Right lobe of liver (tissue), 6 donors: ENCODE data around the gene RBM15B. TPM values are rescaled to one million over a fixed set of nuclear protein-coding genes. Genes with fewer than 3 reads are reported as not detected.

Experiments
- ATAC-seq, 4 donors: fragments of 200-7000 bp; cut with Tn5 transposase; one replicate each; pipeline ENCODE4 v1.9.1; 2020; ENCODE audit warnings: mild to moderate bottlenecking in 4 of 4, moderate library complexity in 4 of 4
- DNase-seq, 3 donors: peaks; one replicate each; pipeline ENCODE4 v3.0.0-alpha.2; 2020
- H3K27ac ChIP-seq, 3 donors: fragments of 200-600 bp; one replicate each; pipeline ENCODE4 v1.8.0; 2022
- H3K27me3 ChIP-seq, 2 donors: fragments of 200-600 bp; one replicate each; pipeline ENCODE4 v1.8.0; 2022
- H3K36me3 ChIP-seq, 4 donors: fragments of 200-600 bp; sonication (generic) in 1 of 4; one replicate each; pipeline versions ENCODE4 v1.5.1 to v1.8.0; 2017 to 2022; ENCODE audit warnings: control low read depth in 1 of 4
- H3K4me1 ChIP-seq, 4 donors: fragments of 200-600 bp; sonication (generic) in 1 of 4; one replicate each; pipeline versions ENCODE4 v1.5.1 to v1.8.0; 2017 to 2022; ENCODE audit warnings: control low read depth in 1 of 4
- H3K4me3 ChIP-seq, 3 donors: fragments of 200-600 bp; one replicate each; pipeline ENCODE4 v1.8.0; 2022
- H3K9me3 ChIP-seq, 4 donors: fragments of 200-600 bp; sonication (generic) in 1 of 4; one replicate each; pipeline versions ENCODE4 v1.5.1 to v1.8.0; 2017 to 2022; ENCODE audit warnings: control low read depth in 1 of 4
- POLR2A ChIP-seq: fragments of 450-650 bp; IDR thresholded peaks from one replicate; pipeline ENCODE4 v1.6.1; 2017; ENCODE audit warnings: antibody characterized with exemption, mild to moderate bottlenecking
- WGBS: methylation state at CpG from one replicate; pipeline ENCODE4 v1.1.6; 2018; ENCODE audit warnings: low coverage, low lambda C conversion rate; ENCODE audit not compliant: insufficient coverage; ENCODE audit errors: missing lambda C conversion rate; 5-methylcytosine and 5-hydroxymethylcytosine counted together
- intact Hi-C, 2 donors: fragments of 100-400 bp; cut with DNase I; formaldehyde crosslinking; loops; one replicate each; pipeline versions ENCODE4 v1.11.2 to v1.14.1; 2022
- long read RNA-seq: library from polyadenylated mRNA; unstranded; transcript quantifications from one replicate; pipeline ENCODE4 v2.0.0, GENCODE V29; 2019
- total RNA-seq, 6 experiments: library from RNA; depleted of rRNA in 2 of 6; stranded (reverse); fragments of >200 nt in 2 of 6; fragmentation: NEBNext Ultra II Directional in 3 of 6; extraction: Animal tissue kit (Norgen Biotek cat#: 25700) in 3 of 6; gene quantifications; one replicate each; pipeline versions ENCODE4 v1.1.0 to v1.2.4, GENCODE V29; 2016 to 2023
- TF ChIP-seq, protein P1 (sequence below), 4 donors: fragments of 200-600 bp in 3 of 4; fragments of 450-650 bp in 1 of 4; IDR thresholded peaks; one replicate each; pipeline versions ENCODE4 v1.5.1 to v1.8.0; 2016 to 2022; ENCODE audit warnings: antibody characterized with exemption in 4 of 4, mild to moderate bottlenecking in 2 of 4
- donor health status: DM: no; HTN: yes; CAD: no.
- donor health status: DM: no; HTN: no; CAD: no.
- donor health status: DM: no; HTN: no; CAD: no.
- donor health status: DM: no; HTN: yes; CAD: no.
- donor health status: DM: no; HTN: yes; CAD: no.

RBM15B gene, protein sequence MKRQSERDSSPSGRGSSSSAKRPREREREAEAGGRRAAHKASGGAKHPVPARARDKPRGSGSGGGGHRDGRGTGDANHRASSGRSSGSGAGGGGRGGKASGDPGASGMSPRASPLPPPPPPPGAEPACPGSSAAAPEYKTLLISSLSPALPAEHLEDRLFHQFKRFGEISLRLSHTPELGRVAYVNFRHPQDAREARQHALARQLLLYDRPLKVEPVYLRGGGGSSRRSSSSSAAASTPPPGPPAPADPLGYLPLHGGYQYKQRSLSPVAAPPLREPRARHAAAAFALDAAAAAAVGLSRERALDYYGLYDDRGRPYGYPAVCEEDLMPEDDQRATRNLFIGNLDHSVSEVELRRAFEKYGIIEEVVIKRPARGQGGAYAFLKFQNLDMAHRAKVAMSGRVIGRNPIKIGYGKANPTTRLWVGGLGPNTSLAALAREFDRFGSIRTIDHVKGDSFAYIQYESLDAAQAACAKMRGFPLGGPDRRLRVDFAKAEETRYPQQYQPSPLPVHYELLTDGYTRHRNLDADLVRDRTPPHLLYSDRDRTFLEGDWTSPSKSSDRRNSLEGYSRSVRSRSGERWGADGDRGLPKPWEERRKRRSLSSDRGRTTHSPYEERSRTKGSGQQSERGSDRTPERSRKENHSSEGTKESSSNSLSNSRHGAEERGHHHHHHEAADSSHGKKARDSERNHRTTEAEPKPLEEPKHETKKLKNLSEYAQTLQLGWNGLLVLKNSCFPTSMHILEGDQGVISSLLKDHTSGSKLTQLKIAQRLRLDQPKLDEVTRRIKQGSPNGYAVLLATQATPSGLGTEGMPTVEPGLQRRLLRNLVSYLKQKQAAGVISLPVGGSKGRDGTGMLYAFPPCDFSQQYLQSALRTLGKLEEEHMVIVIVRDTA
- 10 to 100 TPM in 2 of 6 experiments, 1 to 10 TPM in 4; 7.1 to 14.1 (median 9.4) TPM for total RNA-seq
- long read RNA-seq, full-length matches to known transcripts, result 2 of 2 reads
- long read RNA-seq, partial matches to known transcripts, result 0 of 2 reads
- long read RNA-seq, other reads (novel, unspliced or antisense), result 0 of 2 reads

DNA sequence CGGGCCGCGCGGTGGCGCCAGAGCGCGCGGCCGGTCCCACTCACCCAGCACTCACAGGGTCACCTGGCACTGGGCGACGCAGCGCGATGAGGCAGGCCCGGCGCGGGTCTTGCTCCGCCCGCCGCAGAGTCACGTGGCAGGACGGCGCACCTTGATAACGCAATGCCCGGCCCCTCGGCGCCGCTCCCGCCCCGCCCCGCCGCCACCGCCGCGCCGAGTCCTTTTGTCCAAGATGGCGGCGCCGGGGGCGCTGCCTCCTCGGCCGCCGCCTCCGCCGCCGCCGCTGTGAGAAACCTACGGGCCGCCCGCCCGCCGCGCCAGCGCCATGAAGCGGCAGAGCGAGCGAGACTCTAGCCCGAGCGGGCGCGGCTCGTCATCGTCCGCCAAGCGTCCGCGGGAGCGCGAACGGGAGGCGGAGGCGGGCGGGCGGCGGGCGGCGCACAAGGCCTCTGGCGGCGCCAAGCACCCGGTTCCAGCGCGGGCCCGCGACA lies at the start of gene RBM15B:
Gene RBM15B (plus strand): TSS at position 211 of the 491 bp plus-strand sequence. CDS start 115 bp downstream, at position 326.
- peaks cover 0 to 38% (median 22%) of the 10 kb centered on the region in 4 donors for H3K36me3 ChIP-seq
- WGBS, result 0% methylated on average over 4 of the region's 83 CpGs
- intact Hi-C loops, result loop anchor here (10.0 kb wide), 2 partner anchors 104 to 114 kb away; partner anchors contain the start of gene DCAF1 (in 1 of the 2)
- peak within 1 kb of the TSS; percentile 36 to 78 (median 76) for H3K27ac ChIP-seq
- H3K27me3 ChIP-seq, result no peaks in the 10 kb centered on the region
- peak within 1 kb of the TSS; percentile 63 to 82 (median 77) for H3K4me3 ChIP-seq
- ATAC-seq, result peak; percentile 93 to 98 (median 96)
- TF ChIP-seq, protein P1, sequence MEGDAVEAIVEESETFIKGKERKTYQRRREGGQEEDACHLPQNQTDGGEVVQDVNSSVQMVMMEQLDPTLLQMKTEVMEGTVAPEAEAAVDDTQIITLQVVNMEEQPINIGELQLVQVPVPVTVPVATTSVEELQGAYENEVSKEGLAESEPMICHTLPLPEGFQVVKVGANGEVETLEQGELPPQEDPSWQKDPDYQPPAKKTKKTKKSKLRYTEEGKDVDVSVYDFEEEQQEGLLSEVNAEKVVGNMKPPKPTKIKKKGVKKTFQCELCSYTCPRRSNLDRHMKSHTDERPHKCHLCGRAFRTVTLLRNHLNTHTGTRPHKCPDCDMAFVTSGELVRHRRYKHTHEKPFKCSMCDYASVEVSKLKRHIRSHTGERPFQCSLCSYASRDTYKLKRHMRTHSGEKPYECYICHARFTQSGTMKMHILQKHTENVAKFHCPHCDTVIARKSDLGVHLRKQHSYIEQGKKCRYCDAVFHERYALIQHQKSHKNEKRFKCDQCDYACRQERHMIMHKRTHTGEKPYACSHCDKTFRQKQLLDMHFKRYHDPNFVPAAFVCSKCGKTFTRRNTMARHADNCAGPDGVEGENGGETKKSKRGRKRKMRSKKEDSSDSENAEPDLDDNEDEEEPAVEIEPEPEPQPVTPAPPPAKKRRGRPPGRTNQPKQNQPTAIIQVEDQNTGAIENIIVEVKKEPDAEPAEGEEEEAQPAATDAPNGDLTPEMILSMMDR (IDR thresholded peaks at IDR 0.05), result peak; percentile 82 to 96 (median 95)
- peak; percentile 80 for TF ChIP-seq POLR2A
- H3K9me3 ChIP-seq, result no peaks in the 10 kb centered on the region
- peak; percentile 99 for DNase-seq
- peaks cover 0 to 57% (median 23%) of the 10 kb centered on the region in 4 donors for H3K4me1 ChIP-seq

- DNase-seq (no peak), ATAC-seq (no peak)
- no peak for TF ChIP-seq POLR2A
- TF ChIP-seq, protein P1 (IDR thresholded peaks at IDR 0.05), result no peak
These were observed 47.0 kb upstream of the RBM15B start for GRCh38 chr3:51343918-51344687.

DNA sequence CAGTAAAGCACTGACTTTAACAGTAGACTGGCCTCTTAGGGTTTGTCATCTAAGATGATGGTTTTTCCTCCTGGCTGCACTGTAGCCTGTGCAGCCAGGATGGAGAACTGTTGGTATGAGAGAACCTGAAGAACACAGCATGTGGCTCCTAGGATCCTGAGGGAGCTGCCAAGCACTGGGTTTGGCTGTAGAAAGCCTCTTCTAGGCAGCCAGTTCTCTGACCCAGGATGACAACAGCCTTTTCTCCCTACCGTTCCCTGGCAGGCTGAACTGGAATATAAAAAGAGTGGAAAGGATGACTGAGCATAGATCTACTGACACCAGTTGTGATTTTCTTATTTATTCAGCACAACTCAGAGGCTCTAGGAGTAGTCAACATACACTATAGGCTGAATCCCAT lies 40.3 kb upstream of the RBM15B start:
- intact Hi-C loops, result no loop called here
- ATAC-seq (no peak), DNase-seq (no peak)
- Histone ChIP-seq H3K4me3 (no peak overlapping the region), H3K36me3 (no peaks in the 10 kb centered on the region), H3K27ac (no peak overlapping the region), H3K9me3 (no peaks in the 10 kb centered on the region), H3K27me3 (no peaks in the 10 kb centered on the region), H3K4me1 (no peaks in the 10 kb centered on the region)
- no peak for TF ChIP-seq POLR2A
- WGBS, result no CpG with 5 or more reads among the region's 1 CpG

More at GRCh38 chr3:51343918-51344687, 47.0 kb upstream of the RBM15B start:
- no peaks in the 10 kb centered on the region for H3K9me3 ChIP-seq
- H3K4me3 ChIP-seq, result no peak overlapping the region
- no peaks in the 10 kb centered on the region for H3K27me3 ChIP-seq
- no peaks in the 10 kb centered on the region for H3K4me1 ChIP-seq
- H3K36me3 ChIP-seq, result no peaks in the 10 kb centered on the region
- intact Hi-C loops, result no loop called here
- no peak overlapping the region for H3K27ac ChIP-seq
- WGBS, result 61% methylated on average over 7 of the region's 7 CpGs

DNA sequence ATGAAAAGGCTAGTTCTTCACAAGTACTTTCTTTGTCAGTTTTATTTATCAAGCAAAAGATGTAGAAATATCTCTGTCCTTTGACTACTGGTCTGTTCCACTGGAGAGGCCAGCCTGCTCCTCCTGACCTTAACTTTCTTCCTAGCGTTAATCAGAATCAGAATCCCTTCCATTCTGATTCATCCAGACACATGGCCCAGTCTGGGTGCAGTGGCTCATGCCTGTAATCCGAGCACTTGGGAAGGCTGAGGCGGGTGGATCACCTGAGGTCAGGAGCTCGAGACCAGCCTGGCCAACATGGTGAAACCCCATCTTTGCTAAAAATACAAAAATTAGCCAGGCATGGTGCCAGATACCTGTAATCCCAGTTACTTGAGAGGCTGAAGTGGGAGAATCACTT lies 38.0 kb upstream of the RBM15B start:
- 86% methylated on average over 1 of the region's 4 CpGs for WGBS
- DNase-seq (no peak), ATAC-seq (no peak)
- Histone ChIP-seq H3K27me3 (no peaks in the 10 kb centered on the region), H3K36me3 (no peaks in the 10 kb centered on the region), H3K4me1 (no peaks in the 10 kb centered on the region), H3K4me3 (no peak overlapping the region), H3K27ac (no peak overlapping the region), H3K9me3 (no peaks in the 10 kb centered on the region)
- TF ChIP-seq POLR2A, result no peak
- intact Hi-C loops, result no loop called here

GRCh38 chr3:51353691-51354090 lies 37.4 kb upstream of the RBM15B start:
- DNase-seq, result no peak
- Histone ChIP-seq H3K9me3 (no peaks in the 10 kb centered on the region), H3K4me3 (no peak overlapping the region), H3K27ac (no peak overlapping the region), H3K27me3 (no peaks in the 10 kb centered on the region), H3K36me3 (no peaks in the 10 kb centered on the region), H3K4me1 (no peaks in the 10 kb centered on the region)
- no peak for ATAC-seq
- TF ChIP-seq, protein P1 (IDR thresholded peaks at IDR 0.05), result no peak
- no peak for TF ChIP-seq POLR2A
- intact Hi-C loops, result no loop called here
- 40% methylated on average over 1 of the region's 1 CpG for WGBS
